IMR-90 (cell line): ENCODE results near the gene PPP1R9B. TPM values are rescaled to one million over a fixed set of nuclear protein-coding genes. Genes with fewer than 3 reads are reported as not detected.

Experiments used
- ATAC-seq: fragments of 200-7000 bp; cut with Tn5 transposase; 2 replicates; pipeline ENCODE4 v1.9.1; 2020; ENCODE audit warnings: low read depth, mild to moderate bottlenecking, moderate library complexity
- BruUV-seq: library from RNA; stranded (reverse); fragments of 400-500 nt; replicated peaks from 2 replicates; lab custom pipeline; 2021; lab: Mats Ljungman, UMichigan
- CTCF ChIA-PET: fragments of 300-600 bp; formaldehyde crosslinking; extraction: SDS; loops from one replicate; lab custom pipeline; 2021; ENCODE audit warnings: antibody characterized with exemption; lab: Yijun Ruan, JAX
- POLR2A ChIA-PET: fragments of 300-600 bp; sonication (Branson Sonifier 250); formaldehyde crosslinking; loops from one replicate; lab custom pipeline; 2022; ENCODE audit warnings: antibody characterized with exemption; ENCODE audit not compliant: unreplicated experiment; lab: Charles Lee
- DNase-seq: peaks from one replicate; pipeline ENCODE4 v3.0.0; 2013
- H2AFZ ChIP-seq: replicated peaks from 2 replicates; pipeline ENCODE3; 2013; ENCODE audit warnings: low read length, mild to moderate bottlenecking; ENCODE audit not compliant: poor library complexity
- H2AK5ac ChIP-seq: 2 replicates; pipeline ENCODE4 v1.6.1; 2013; ENCODE audit warnings: low read depth, low read length, inconsistent platforms
- H2AK9ac ChIP-seq: replicated peaks from 2 replicates; pipeline ENCODE3; 2013; ENCODE audit warnings: mild to moderate bottlenecking, low read depth, low read length, moderate library complexity; ENCODE audit not compliant: poor library complexity
- H2BK120ac ChIP-seq: 2 replicates; pipeline ENCODE4 v1.6.1; 2013; ENCODE audit warnings: low read depth, low read length, inconsistent platforms
- H2BK15ac ChIP-seq: 3 replicates; pipeline ENCODE4 v1.6.1; 2013; ENCODE audit warnings: low read depth, low read length, inconsistent platforms
- H2BK20ac ChIP-seq: 2 replicates; pipeline ENCODE4 v1.6.1; 2013; ENCODE audit warnings: low read depth, mild to moderate bottlenecking, inconsistent platforms, low read length, moderate library complexity
- H2BK5ac ChIP-seq: 2 replicates; pipeline ENCODE4 v1.6.1; 2013; ENCODE audit warnings: mild to moderate bottlenecking, low read depth, low read length, inconsistent platforms; ENCODE audit not compliant: poor library complexity, severe bottlenecking
- H3K14ac ChIP-seq: replicated peaks from 2 replicates; pipeline ENCODE4 v1.6.1; 2013; ENCODE audit warnings: low read depth, low read length, inconsistent platforms
- H3K18ac ChIP-seq: 2 replicates; pipeline ENCODE4 v1.6.1; 2013; ENCODE audit warnings: low read depth, low read length, control low read depth
- H3K23ac ChIP-seq: 2 replicates; pipeline ENCODE4 v1.6.1; 2013; ENCODE audit warnings: low read depth, low read length, inconsistent platforms
- H3K27ac ChIP-seq: 2 replicates; pipeline ENCODE4 v1.5.1; 2013; ENCODE audit warnings: mild to moderate bottlenecking, control low read depth, low read length; ENCODE audit not compliant: insufficient read depth
- H3K27me3 ChIP-seq: 2 replicates; pipeline ENCODE4 v1.6.1; 2013; ENCODE audit warnings: low read length; ENCODE audit not compliant: control insufficient read depth, insufficient read depth
- H3K36me3 ChIP-seq: 2 replicates; pipeline ENCODE4 v1.6.1; 2013; ENCODE audit warnings: low read length, mixed read lengths; ENCODE audit not compliant: control insufficient read depth, insufficient read depth
- H3K4ac ChIP-seq: 2 replicates; pipeline ENCODE4 v1.6.1; 2013; ENCODE audit warnings: low read depth, low read length, inconsistent platforms
- H3K4me1 ChIP-seq: 2 replicates; pipeline ENCODE4 v1.6.1; 2013; ENCODE audit warnings: low read length, mixed read lengths; ENCODE audit not compliant: control insufficient read depth, insufficient read depth
- H3K4me2 ChIP-seq: 2 replicates; pipeline ENCODE4 v1.6.1; 2013; ENCODE audit warnings: low read depth, mild to moderate bottlenecking, control low read depth, low read length, moderate library complexity
- H3K4me3 ChIP-seq: 2 replicates; pipeline ENCODE4 v1.5.1; 2013; ENCODE audit warnings: low read depth, mild to moderate bottlenecking, control low read depth, low read length, moderate library complexity; ENCODE audit not compliant: insufficient read depth
- H3K56ac ChIP-seq: 2 replicates; pipeline ENCODE4 v1.6.1; 2013; ENCODE audit warnings: low read length, inconsistent platforms; ENCODE audit not compliant: insufficient read depth; ENCODE audit errors: extremely low read depth
- H3K79me1 ChIP-seq, 2 experiments: 2 replicates each; pipeline ENCODE4 v1.6.1; 2013; ENCODE audit warnings: low read length in 2 of 2, inconsistent platforms in 1 of 2, low read depth in 1 of 2
- H3K9ac ChIP-seq: 2 replicates; pipeline ENCODE4 v1.6.1; 2013; ENCODE audit warnings: low read depth, low read length, control low read depth
- H3K9me1 ChIP-seq: 2 replicates; pipeline ENCODE4 v1.6.1; 2013; ENCODE audit warnings: low read length, inconsistent platforms; ENCODE audit not compliant: insufficient read depth
- H3K9me3 ChIP-seq: 2 replicates; pipeline ENCODE4 v1.6.1; 2013; ENCODE audit warnings: low read length; ENCODE audit not compliant: control insufficient read depth, insufficient read depth
- H4K20me1 ChIP-seq: 2 replicates; pipeline ENCODE4 v1.6.1; 2013; ENCODE audit warnings: low read length, inconsistent platforms; ENCODE audit not compliant: insufficient read depth
- H4K5ac ChIP-seq: 2 replicates; pipeline ENCODE4 v1.6.1; 2013; ENCODE audit warnings: mild to moderate bottlenecking, low read depth, low read length, control low read depth
- H4K8ac ChIP-seq, 2 experiments: 2 replicates each; pipeline ENCODE4 v1.6.1; 2013; ENCODE audit warnings: low read depth in 2 of 2, low read length in 2 of 2, control low read depth in 1 of 2, inconsistent platforms in 1 of 2
- H4K91ac ChIP-seq: 2 replicates; pipeline ENCODE4 v1.6.1; 2013; ENCODE audit warnings: low read depth, low read length, inconsistent platforms; ENCODE audit not compliant: insufficient read depth
- CHD1 ChIP-seq: IDR thresholded peaks from 2 replicates; pipeline ENCODE4 v1.6.1; 2012; ENCODE audit warnings: low read depth, low read length, improper control_type of control experiment
- USF2 ChIP-seq: fragments of 150-350 bp; IDR thresholded peaks from 2 replicates; pipeline ENCODE4 v1.6.1; 2017; ENCODE audit warnings: mild to moderate bottlenecking, antibody characterized with exemption, low read length, low read depth
- WGBS, 2 experiments: methylation state at CpG; one replicate each; pipeline versions ENCODE4 v1.1.5 to v1.1.7; 2013; ENCODE audit warnings: missing lambda C conversion rate in 2 of 2; ENCODE audit not compliant: insufficient read length in 1 of 2; ENCODE audit errors: extremely low coverage in 2 of 2; 5-methylcytosine and 5-hydroxymethylcytosine counted together
- dilution Hi-C: fragments of 300-500 bp; cut with HindIII; formaldehyde crosslinking; loops from one replicate; pipeline ENCODE4 v1.14.3; 2018; ENCODE audit warnings: low sequenced_read_pairs; ENCODE audit not compliant: unreplicated experiment
- in situ Hi-C: fragments of 300-500 bp; cut with MboI; formaldehyde crosslinking; loops from 3 replicates; pipeline ENCODE4 v1.14.3; 2019; ENCODE audit warnings: low sequenced_read_pairs, inconsistent platforms, mixed read lengths
- intact Hi-C: fragments of 100-400 bp; cut with micrococcal nuclease; formaldehyde crosslinking; loops from 2 replicates; pipeline ENCODE4 v1.10.0; 2022
- polyA plus RNA-seq, 3 experiments: library from polyadenylated mRNA; depleted of rRNA; stranded (reverse); fragments of >200 nt; gene quantifications; 2 replicates each; pipeline ENCODE4 v1.2.3, GENCODE V29; 2012; ENCODE audit warnings: low replicate concordance in 1 of 3
- total RNA-seq: library from RNA; depleted of rRNA; stranded (reverse); fragments of >200 nt; gene quantifications from 2 replicates; pipeline ENCODE4 v1.2.3, GENCODE V29; 2012

Gene PPP1R9B
- total and polyA plus RNA-seq, 2 of the 4 experiments (the other 2 are of a cell fraction), result 23.0 to 28.0 TPM

- intact Hi-C loops, result no loop called here
- H3K4ac ChIP-seq, result peak overlapping the region; percentile 100
- 0 out of 2 replicates have a peak, but pooled peaks have one; percentile 26 for TF ChIP-seq CHD1
- TF ChIP-seq USF2, result no peak
- H3K18ac ChIP-seq, result peak overlapping the region; percentile 93
- peak overlapping the region; percentile 91 for H3K23ac ChIP-seq
- peak overlapping the region; percentile 99 for H3K27ac ChIP-seq
- peak overlapping the region; percentile 92 for H2AK9ac ChIP-seq
- H2BK15ac ChIP-seq, result 0 out of 3 replicates have a peak overlapping the region, but pooled peaks have one; percentile 5
- no peak for ATAC-seq
- peak overlapping the region; percentile 91 for H3K14ac ChIP-seq
- peak overlapping the region; percentile 65 to 86 for H4K8ac ChIP-seq
- H4K91ac ChIP-seq, result peak overlapping the region; percentile 83
- H3K4me3 ChIP-seq, result no peak overlapping the region
- 89% methylated on average over 4 of the region's 17 CpGs; no CpG with 5 or more reads in 1 of the 2 experiments for WGBS, 2 experiments
- peak overlapping the region; percentile 99 for H2BK5ac ChIP-seq
- peaks cover 4% of the 10 kb centered on the region; the same call in 1 of the 2 replicates for H3K9me1 ChIP-seq
- DNase-seq, result peak; percentile 81
- H3K36me3 ChIP-seq, result peaks cover 91% of the 10 kb centered on the region
- H3K4me2 ChIP-seq, result no peak overlapping the region
- H2AK5ac ChIP-seq, result peak overlapping the region; percentile 93
- H3K79me1 ChIP-seq, result peaks cover 4 to 76% of the 10 kb centered on the region in 2 experiments; a peak in 3 of 4 replicates
- BruUV-seq, result no TSS peak
- peak overlapping the region; percentile 29; the same call in 1 of the 2 replicates for H2BK20ac ChIP-seq
- peak overlapping the region; percentile 88; the same call in 1 of the 2 replicates for H3K56ac ChIP-seq
- dilution Hi-C loops, result no loop called here
- in situ Hi-C loops, result no loop called here
- H3K27me3 ChIP-seq, result no peaks in the 10 kb centered on the region
- peaks cover 100% of the 10 kb centered on the region for H4K20me1 ChIP-seq
- ChIA-PET POLR2A (interaction anchor here (0.6 to 2.1 kb wide), 9 partner anchors 9 to 80 kb away, joined by 3 to 19 read pairs (median 4); partner anchors contain the start of gene COL1A1), CTCF (interaction anchor here (0.7 to 0.8 kb wide), 2 partner anchors 23 to 25 kb away, joined by 3 to 5 read pairs; no protein-coding TSS in a partner anchor)
- H2BK120ac ChIP-seq, result peak overlapping the region; percentile 72
- H3K9ac ChIP-seq, result peak overlapping the region; percentile 58
- peak overlapping the region; percentile 83 for H4K5ac ChIP-seq
- peak overlapping the region; percentile 69 for H2AFZ ChIP-seq
- H3K4me1 ChIP-seq, result peaks cover 17% of the 10 kb centered on the region; the same call in 1 of the 2 replicates
- H3K9me3 ChIP-seq, result no peaks in the 10 kb centered on the region
Observed at GRCh38 chr17:50187751-50188530, 37.5 kb upstream of the PPP1R9B start.
